Muscle layer of colon (tissue), 2 donors: ENCODE measurements around the gene INTS6L.

Source experiments
- H3K27ac ChIP-seq: one replicate; pipeline ENCODE4 v1.7.0; 2013; ENCODE audit warnings: low read depth, mild to moderate bottlenecking, low read length, moderate library complexity
- H3K27me3 ChIP-seq, 2 donors: one replicate each; pipeline ENCODE4 v1.7.0; 2013; ENCODE audit warnings: low read length in 2 of 2, mild to moderate bottlenecking in 2 of 2; ENCODE audit not compliant: insufficient read depth in 2 of 2, control insufficient read depth in 1 of 2
- H3K36me3 ChIP-seq: one replicate; pipeline ENCODE4 v1.7.0; 2013; ENCODE audit warnings: mild to moderate bottlenecking, low read length; ENCODE audit not compliant: insufficient read depth
- H3K4me1 ChIP-seq: one replicate; pipeline ENCODE4 v1.7.0; 2013; ENCODE audit warnings: mild to moderate bottlenecking, low read length; ENCODE audit not compliant: insufficient read depth
- H3K4me3 ChIP-seq, 2 donors: one replicate each; pipeline ENCODE4 v1.7.0; 2013; ENCODE audit warnings: low read length in 2 of 2, low read depth in 1 of 2, mild to moderate bottlenecking in 1 of 2, moderate library complexity in 1 of 2
- H3K9ac ChIP-seq: one replicate; pipeline ENCODE4 v1.7.0; 2013; ENCODE audit warnings: low read length
- H3K9me3 ChIP-seq: one replicate; pipeline ENCODE4 v1.7.0; 2013; ENCODE audit warnings: mild to moderate bottlenecking, low read length
- donor health status: abdominal sarcoma.
- donor health status: Adenocarcinoma of cecum.

Gene INTS6L

DNA sequence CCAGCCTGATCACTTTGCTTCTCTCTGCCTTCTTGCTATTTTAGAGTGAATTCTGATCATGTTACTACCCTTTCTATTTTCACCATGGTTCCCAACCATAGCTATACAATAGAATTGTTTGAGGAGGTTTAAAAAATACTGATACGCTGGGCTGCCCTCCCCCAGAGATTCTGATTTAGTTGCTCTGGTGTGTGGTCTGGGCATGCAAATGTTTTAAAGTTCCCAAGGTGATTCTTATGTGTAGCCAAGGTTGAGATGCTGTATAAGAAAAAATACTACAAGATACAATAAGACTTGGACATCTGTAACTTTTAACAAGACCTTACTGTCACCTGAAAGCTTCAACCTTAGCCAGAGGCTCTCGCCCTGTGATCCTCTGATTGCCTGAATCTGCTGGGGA is 22.2 kb upstream of the INTS6L start:
- H3K4me3 ChIP-seq, result no peak overlapping the region
- no peak overlapping the region for H3K9ac ChIP-seq
- H3K4me1 ChIP-seq, result no peaks in the 10 kb centered on the region

DNA sequence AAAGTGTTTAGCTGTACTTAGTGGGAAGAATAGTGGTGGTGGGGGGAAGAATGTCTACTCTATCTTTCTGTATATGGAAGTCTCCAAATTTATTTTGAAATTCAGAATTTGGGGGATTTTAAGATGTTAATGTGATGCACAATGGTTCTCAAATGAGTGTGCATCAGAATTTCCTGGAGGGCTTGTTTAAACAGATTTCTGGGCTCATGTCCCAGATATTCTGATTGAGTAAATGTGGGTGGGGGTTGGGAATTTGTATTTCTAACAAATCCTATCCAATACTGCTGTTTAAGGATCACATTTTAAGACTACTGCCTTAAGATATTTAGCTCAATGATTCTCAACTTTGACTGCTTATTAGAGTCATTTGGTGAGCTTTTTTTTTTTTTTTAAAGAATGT is 15.1 kb upstream of the INTS6L start:
- H3K9me3 ChIP-seq, result no peaks in the 10 kb centered on the region
- H3K4me1 ChIP-seq, result no peaks in the 10 kb centered on the region
- peaks cover 0 to 9% of the 10 kb centered on the region in 2 donors for H3K27me3 ChIP-seq
- H3K9ac ChIP-seq, result no peak overlapping the region
- H3K36me3 ChIP-seq, result no peaks in the 10 kb centered on the region
- H3K4me3 ChIP-seq, result no peak overlapping the region
- H3K27ac ChIP-seq, result no peak overlapping the region

More for the DNA sequence above, 22.2 kb upstream of the INTS6L start:
- no peak overlapping the region for H3K27ac ChIP-seq
- H3K36me3 ChIP-seq, result no peaks in the 10 kb centered on the region
- H3K27me3 ChIP-seq, result no peaks in the 10 kb centered on the region
- no peaks in the 10 kb centered on the region for H3K9me3 ChIP-seq

DNA sequence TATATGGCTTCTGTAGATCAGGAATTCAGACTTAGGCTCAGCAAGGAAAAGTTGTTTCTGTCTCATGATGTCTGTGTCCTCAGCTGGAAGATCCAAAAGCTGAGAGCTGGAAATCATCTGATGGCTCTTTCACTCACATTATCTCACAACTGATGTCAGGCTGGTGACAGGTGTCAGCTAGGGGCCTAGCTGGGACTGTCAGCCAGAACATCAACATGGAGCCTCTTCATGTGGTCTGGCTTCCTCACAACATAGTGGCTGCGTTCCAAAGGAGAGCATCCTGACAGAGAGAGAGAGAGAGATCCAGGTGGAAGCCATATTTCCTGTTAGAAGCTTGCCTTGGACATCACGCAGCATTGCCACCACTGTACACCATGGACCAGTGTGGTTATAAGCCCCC is 10.6 kb upstream of the INTS6L start:
- Histone ChIP-seq H3K27ac (no peak overlapping the region), H3K4me3 (no peak overlapping the region), H3K36me3 (no peaks in the 10 kb centered on the region), H3K9me3 (no peaks in the 10 kb centered on the region), H3K27me3 (peaks cover 0 to 4% of the 10 kb centered on the region in 2 donors), H3K4me1 (no peaks in the 10 kb centered on the region), H3K9ac (no peak overlapping the region)

- no peak overlapping the region for H3K27ac ChIP-seq
- no peak overlapping the region for H3K4me3 ChIP-seq
- no peaks in the 10 kb centered on the region for H3K36me3 ChIP-seq
- H3K9ac ChIP-seq, result no peak overlapping the region
- H3K4me1 ChIP-seq, result no peaks in the 10 kb centered on the region
- no peaks in the 10 kb centered on the region for H3K27me3 ChIP-seq
- no peaks in the 10 kb centered on the region for H3K9me3 ChIP-seq
Measured at GRCh38 chrX:135512508-135513129, 7.8 kb upstream of the INTS6L start.

DNA sequence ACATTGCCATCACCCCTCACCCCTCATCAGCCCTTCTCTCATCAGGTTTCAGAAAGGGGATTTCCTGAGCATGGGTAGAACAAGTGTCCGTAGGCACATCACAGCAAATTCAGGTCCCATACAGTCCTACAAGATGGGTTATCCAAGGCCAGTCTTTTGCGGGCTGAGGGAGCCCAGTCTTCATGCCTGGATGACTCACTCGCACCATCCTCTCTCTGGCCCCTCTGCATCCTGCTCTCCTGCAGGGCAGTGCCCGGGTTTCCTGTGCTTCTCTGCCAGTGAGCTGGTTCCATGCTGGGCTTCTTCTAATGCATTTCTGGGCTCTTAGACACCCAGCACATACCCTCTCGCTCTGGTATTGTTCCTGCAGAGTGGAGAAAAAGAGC is 7.3 kb upstream of the INTS6L start:
- no peak overlapping the region for H3K27ac ChIP-seq
- no peaks in the 10 kb centered on the region for H3K9me3 ChIP-seq
- no peaks in the 10 kb centered on the region for H3K36me3 ChIP-seq
- H3K27me3 ChIP-seq, result no peaks in the 10 kb centered on the region
- no peak overlapping the region for H3K4me3 ChIP-seq
- no peaks in the 10 kb centered on the region for H3K4me1 ChIP-seq
- no peak overlapping the region for H3K9ac ChIP-seq

DNA sequence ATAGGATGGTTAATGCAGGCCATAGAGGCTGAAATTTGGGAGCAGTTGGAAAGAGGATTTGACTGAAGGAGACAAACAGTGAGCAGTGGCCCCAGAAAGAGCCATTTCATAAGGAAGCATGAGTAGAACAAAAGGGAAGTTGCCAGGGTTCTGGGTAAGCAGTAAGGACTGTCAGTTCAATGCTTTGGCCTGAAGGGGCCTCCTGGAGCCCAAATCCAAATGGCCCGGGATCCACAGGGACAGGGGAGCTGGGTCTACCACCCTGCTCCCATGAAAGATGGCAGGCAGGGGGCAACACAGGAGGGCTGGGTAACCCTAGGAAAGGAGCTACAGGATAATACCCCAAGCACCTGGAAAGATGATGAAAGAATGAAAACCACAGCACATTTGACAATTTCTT is 4.1 kb upstream of the INTS6L start:
- Histone ChIP-seq H3K36me3 (no peaks in the 10 kb centered on the region), H3K4me1 (no peaks in the 10 kb centered on the region), H3K9me3 (no peaks in the 10 kb centered on the region), H3K27me3 (no peaks in the 10 kb centered on the region), H3K27ac (no peak overlapping the region), H3K9ac (no peak overlapping the region), H3K4me3 (no peak overlapping the region)

DNA sequence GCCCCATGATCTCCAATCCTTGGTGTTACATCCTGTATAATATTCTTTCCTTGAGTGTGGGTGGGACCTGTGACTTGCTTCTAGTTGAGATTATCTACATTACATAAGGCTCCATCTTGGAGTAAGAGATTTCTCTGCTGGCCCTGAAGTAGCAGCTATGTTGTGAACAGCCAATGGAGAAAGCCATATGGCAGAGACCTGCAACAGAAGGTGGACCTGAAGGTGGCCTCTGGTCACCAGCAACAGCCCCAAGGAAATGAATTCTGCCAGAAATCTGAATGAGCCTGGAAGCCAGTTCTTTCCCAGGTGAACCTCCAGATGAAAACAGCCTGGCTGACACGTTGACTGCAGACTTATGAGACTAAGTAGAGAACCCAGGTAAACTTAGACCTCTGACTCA is 2.3 kb upstream of the INTS6L start:
- no peak overlapping the region for H3K4me3 ChIP-seq
- H3K4me1 ChIP-seq, result no peaks in the 10 kb centered on the region
- H3K27ac ChIP-seq, result no peak overlapping the region
- H3K27me3 ChIP-seq, result no peaks in the 10 kb centered on the region
- H3K9me3 ChIP-seq, result no peaks in the 10 kb centered on the region
- no peak overlapping the region for H3K9ac ChIP-seq
- no peaks in the 10 kb centered on the region for H3K36me3 ChIP-seq

- H3K27ac ChIP-seq, result peak overlapping the region; percentile 76
- H3K4me3 ChIP-seq, result peak overlapping the region in 1 of 2 donors; percentile 59
- no peaks in the 10 kb centered on the region for H3K9me3 ChIP-seq
- no peaks in the 10 kb centered on the region for H3K4me1 ChIP-seq
- peak overlapping the region; percentile 49 for H3K9ac ChIP-seq
- no peaks in the 10 kb centered on the region for H3K27me3 ChIP-seq
- H3K36me3 ChIP-seq, result no peaks in the 10 kb centered on the region
Measured at GRCh38 chrX:135520022-135520552, 373 bp upstream of the INTS6L start.

DNA sequence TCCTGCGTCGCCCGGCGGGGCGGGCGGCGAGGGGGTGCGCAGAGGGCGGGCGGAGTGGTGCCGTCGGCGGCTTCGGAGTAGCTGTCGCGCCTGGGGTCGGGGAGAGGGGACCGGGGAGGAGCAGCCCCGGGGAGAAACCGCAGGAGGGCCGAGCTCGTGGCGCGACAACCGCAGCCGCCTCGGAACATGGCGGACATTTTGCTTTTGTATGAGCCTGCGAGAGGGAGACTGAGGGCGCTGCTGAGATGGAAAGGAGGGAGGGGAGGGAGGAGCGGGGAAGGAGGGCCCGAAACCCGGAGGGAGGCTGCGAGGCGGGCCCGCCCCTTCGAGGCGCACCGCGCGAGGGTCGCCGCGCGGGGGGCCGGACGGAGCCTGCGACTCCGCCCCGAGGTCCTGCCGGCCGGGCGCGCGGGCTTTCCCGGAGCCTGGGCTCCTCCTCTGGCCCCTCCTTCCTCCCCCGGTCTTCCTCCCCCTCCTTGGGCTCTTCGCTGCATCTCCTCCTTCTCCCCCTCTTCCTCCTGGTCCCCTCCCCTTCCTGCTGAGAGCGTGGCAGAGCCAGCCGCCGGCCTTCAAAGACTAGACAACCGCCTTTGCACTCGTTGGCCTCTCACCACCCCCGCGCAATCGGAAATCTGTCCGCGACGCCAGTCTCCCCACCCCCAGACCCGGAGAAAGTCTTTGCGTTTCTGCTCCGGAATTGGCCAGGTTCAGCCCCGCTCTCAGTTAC is 1.1 kb downstream of the INTS6L start:
- Histone ChIP-seq H3K27me3 (no peaks in the 10 kb centered on the region), H3K9me3 (no peaks in the 10 kb centered on the region), H3K4me3 (peak overlapping the region; percentile 59 to 62), H3K9ac (peak overlapping the region; percentile 49), H3K36me3 (no peaks in the 10 kb centered on the region), H3K4me1 (no peaks in the 10 kb centered on the region), H3K27ac (peak overlapping the region; percentile 76)

- H3K27ac ChIP-seq, result peak overlapping the region; percentile 53
- no peaks in the 10 kb centered on the region for H3K36me3 ChIP-seq
- H3K9me3 ChIP-seq, result no peaks in the 10 kb centered on the region
- peak overlapping the region in 1 of 2 donors; percentile 55 for H3K4me3 ChIP-seq
- peak overlapping the region; percentile 20 for H3K9ac ChIP-seq
- no peaks in the 10 kb centered on the region for H3K4me1 ChIP-seq
- no peaks in the 10 kb centered on the region for H3K27me3 ChIP-seq
Measured at GRCh38 chrX:135522132-135522530, 1.7 kb downstream of the INTS6L start.

GRCh38 chrX:135522878-135523693 is 2.6 kb downstream of the INTS6L start:
- no peak overlapping the region for H3K27ac ChIP-seq
- peak overlapping the region in 1 of 2 donors; percentile 55 for H3K4me3 ChIP-seq
- no peaks in the 10 kb centered on the region for H3K9me3 ChIP-seq
- no peaks in the 10 kb centered on the region for H3K4me1 ChIP-seq
- no peak overlapping the region for H3K9ac ChIP-seq
- H3K36me3 ChIP-seq, result no peaks in the 10 kb centered on the region
- no peaks in the 10 kb centered on the region for H3K27me3 ChIP-seq
